ENCODE measurements around the gene TLE4. TPM values are rescaled to one million over a fixed set of nuclear protein-coding genes. Genes with fewer than 3 reads are reported as not detected.
A peak's percentile ranks its signal among the peaks of the same experiment; 100 is the strongest.

The TLE4 gene
- total and polyA plus RNA-seq, 10 of the 15 experiments (the other 5 are each of a cell fraction or from before 2014, with no cell fraction given) = 5.3 to 53.3 (median 23.3) TPM

GRCh38 chr9:79575547-79575946 is 3.8 kb downstream of the TLE4 start:
- FAIRE-seq (no peak), DNase-seq (ENCODE audit: low read depth, low spot score) (no peak), ATAC-seq (no peak)
- H2AFZ ChIP-seq (ENCODE audit: control insufficient read depth, low read depth, low read length) = no peak overlapping the region
- CTCF ChIA-PET = interaction anchor here (0.6 kb wide), 1 partner anchor 103 kb away, joined by 3 read pairs; no protein-coding TSS in a partner anchor
- no TSS peak for BruUV-seq (replicated peaks)
- no peaks in the 10 kb centered on the region for H3K27me3 ChIP-seq (replicated peaks in 1 of 2; ENCODE audit: control insufficient read depth in 2 of 2, insufficient read depth in 2 of 2, low read length in 1 of 2)
- no peak overlapping the region for H3K27ac ChIP-seq (ENCODE audit: control insufficient read depth, insufficient read depth)
- H3K79me2 ChIP-seq (ENCODE audit: control insufficient read depth, insufficient read depth, low read length) = peaks cover 13% of the 10 kb centered on the region
- SMC1A ChIA-PET (ENCODE audit: uncharacterized antibody, unreplicated experiment) = interaction anchor here (0.6 to 3.8 kb wide), 4 partner anchors 9 to 109 kb away, joined by 3 to 17 read pairs (median 6); no protein-coding TSS in a partner anchor
- no peaks in the 10 kb centered on the region for H3K9me3 ChIP-seq (replicated peaks; ENCODE audit: control insufficient read depth, insufficient read depth, low read length)
- no peaks in the 10 kb centered on the region for H4K20me1 ChIP-seq (ENCODE audit: control insufficient read depth, insufficient read depth)
- H3K9ac ChIP-seq (ENCODE audit: control insufficient read depth, insufficient read depth, low read length) = no peak overlapping the region
- H3K36me3 ChIP-seq (ENCODE audit: control insufficient read depth in 2 of 2, insufficient read depth in 2 of 2, low read length in 1 of 2) = no peaks in the 10 kb centered on the region; a peak in 2 of 4 replicates
- 48% methylated on average over 3 of the region's 3 CpGs for WGBS (ENCODE audit: insufficient coverage, insufficient replicate concordance, low lambda C conversion rate, missing lambda C conversion rate)
- no peaks in the 10 kb centered on the region for H3K4me1 ChIP-seq (ENCODE audit: control insufficient read depth, insufficient read depth, low read length)
- intact Hi-C loops (cut with micrococcal nuclease; ENCODE audit: unreplicated experiment) = loop anchor here (2.0 kb wide), 1 partner anchor 15 kb away; no protein-coding TSS in a partner anchor
- H3K4me2 ChIP-seq (ENCODE audit: control insufficient read depth, insufficient read depth) = peak overlapping the region; percentile 27; the same call in 1 of the 2 replicates
- TF ChIP-seq BMI1 (IDR thresholded peaks at IDR 0.05; ENCODE audit: borderline replicate concordance) = no peak
- POLR2A ChIA-PET = interaction anchor here (0.5 kb wide), 1 partner anchor 119 kb away, joined by 3 read pairs; no protein-coding TSS in a partner anchor
- in situ Hi-C loops (cut with MboI) = no loop called here
- H3K4me3 ChIP-seq = no peak overlapping the region
- RAD21 ChIA-PET (ENCODE audit: unreplicated experiment) = no interaction called here

DNA sequence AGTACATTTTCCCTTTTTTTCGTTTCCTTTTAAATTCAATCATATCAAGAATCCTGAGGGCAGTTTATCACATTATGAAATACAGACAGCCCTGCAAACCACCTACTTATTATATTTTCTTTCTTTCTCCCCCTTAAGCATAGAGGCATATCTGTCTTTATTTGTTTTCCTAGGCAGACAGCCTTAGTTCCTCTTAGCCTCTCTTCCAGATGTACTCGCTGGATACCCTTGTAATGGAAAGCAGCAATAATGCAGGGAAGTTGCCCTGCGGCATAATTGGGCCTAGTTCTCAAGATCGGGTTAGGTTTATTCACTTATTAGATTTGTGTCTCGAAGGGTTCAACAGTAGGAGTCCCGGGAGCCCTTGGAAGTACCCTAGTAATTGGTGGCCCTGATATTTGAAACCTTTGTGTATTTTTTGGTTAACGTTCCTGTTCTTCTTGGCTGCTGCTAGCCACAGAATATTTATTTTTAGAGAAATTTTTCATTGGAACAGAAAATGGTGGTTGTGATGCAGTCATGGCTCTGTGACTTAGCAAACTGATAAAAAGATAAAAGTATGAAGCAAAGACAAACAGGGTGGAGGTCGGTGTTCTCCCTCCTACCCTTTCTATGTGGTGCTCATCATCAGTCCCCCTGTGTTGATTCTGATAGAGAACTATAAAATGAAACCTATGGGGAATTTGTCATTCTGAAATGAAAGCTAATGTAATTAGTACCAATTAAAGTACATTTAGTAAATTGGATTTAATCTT is 6.4 kb downstream of the TLE4 start:
- BruUV-seq (replicated peaks) = no TSS peak
- Histone ChIP-seq H2AFZ (ENCODE audit: control insufficient read depth, low read depth, low read length) (no peak overlapping the region), H3K9me3 (replicated peaks; ENCODE audit: control insufficient read depth, insufficient read depth, low read length) (no peaks in the 10 kb centered on the region), H3K27ac (ENCODE audit: control insufficient read depth, insufficient read depth) (no peak overlapping the region), H3K9ac (ENCODE audit: control insufficient read depth, insufficient read depth, low read length) (no peak overlapping the region), H4K20me1 (ENCODE audit: control insufficient read depth, insufficient read depth) (no peaks in the 10 kb centered on the region; the same call in 1 of the 2 replicates), H3K4me1 (ENCODE audit: control insufficient read depth, insufficient read depth, low read length) (no peaks in the 10 kb centered on the region), H3K4me2 (ENCODE audit: control insufficient read depth, insufficient read depth) (no peak overlapping the region; the same call in 1 of the 2 replicates), H3K36me3 (ENCODE audit: control insufficient read depth in 2 of 2, insufficient read depth in 2 of 2, low read length in 1 of 2) (peaks cover 0 to 1% of the 10 kb centered on the region in 2 experiments), H3K79me2 (ENCODE audit: control insufficient read depth, insufficient read depth, low read length) (peaks cover 9% of the 10 kb centered on the region), H3K27me3 (replicated peaks in 1 of 2; ENCODE audit: control insufficient read depth in 2 of 2, insufficient read depth in 2 of 2, low read length in 1 of 2) (no peaks in the 10 kb centered on the region), H3K4me3 (0 out of 2 replicates have a peak overlapping the region, but pooled peaks have one; percentile 3)
- ChIA-PET POLR2A (interaction anchor here (0.6 to 1.4 kb wide), 2 partner anchors 9 to 169 kb away, joined by 3 read pairs; no protein-coding TSS in a partner anchor), CTCF (interaction anchor here (0.6 kb wide), 1 partner anchor 141 kb away, joined by 3 read pairs; no protein-coding TSS in a partner anchor), SMC1A (ENCODE audit: uncharacterized antibody, unreplicated experiment) (interaction anchor here (0.7 to 2.8 kb wide), 5 partner anchors 9 to 51 kb away, joined by 3 to 14 read pairs (median 5); no protein-coding TSS in a partner anchor), RAD21 (ENCODE audit: unreplicated experiment) (interaction anchor here (0.6 to 0.7 kb wide), 2 partner anchors 46 to 127 kb away, joined by 3 read pairs; no protein-coding TSS in a partner anchor)
- in situ Hi-C loops (cut with MboI) = no loop called here
- FAIRE-seq (no peak), DNase-seq (ENCODE audit: low read depth, low spot score) (no peak), ATAC-seq (no peak)
- intact Hi-C loops (cut with micrococcal nuclease; ENCODE audit: unreplicated experiment) = no loop called here
- WGBS (ENCODE audit: insufficient coverage, insufficient replicate concordance, low lambda C conversion rate, missing lambda C conversion rate) = 66% methylated on average over 8 of the region's 8 CpGs
- no peak for TF ChIP-seq ESRRA (IDR thresholded peaks at IDR 0.05; ENCODE audit: low read length)
- TF ChIP-seq SMAD5 (IDR thresholded peaks at IDR 0.05; ENCODE audit: low read depth) = no peak
- TF ChIP-seq, protein P1, sequence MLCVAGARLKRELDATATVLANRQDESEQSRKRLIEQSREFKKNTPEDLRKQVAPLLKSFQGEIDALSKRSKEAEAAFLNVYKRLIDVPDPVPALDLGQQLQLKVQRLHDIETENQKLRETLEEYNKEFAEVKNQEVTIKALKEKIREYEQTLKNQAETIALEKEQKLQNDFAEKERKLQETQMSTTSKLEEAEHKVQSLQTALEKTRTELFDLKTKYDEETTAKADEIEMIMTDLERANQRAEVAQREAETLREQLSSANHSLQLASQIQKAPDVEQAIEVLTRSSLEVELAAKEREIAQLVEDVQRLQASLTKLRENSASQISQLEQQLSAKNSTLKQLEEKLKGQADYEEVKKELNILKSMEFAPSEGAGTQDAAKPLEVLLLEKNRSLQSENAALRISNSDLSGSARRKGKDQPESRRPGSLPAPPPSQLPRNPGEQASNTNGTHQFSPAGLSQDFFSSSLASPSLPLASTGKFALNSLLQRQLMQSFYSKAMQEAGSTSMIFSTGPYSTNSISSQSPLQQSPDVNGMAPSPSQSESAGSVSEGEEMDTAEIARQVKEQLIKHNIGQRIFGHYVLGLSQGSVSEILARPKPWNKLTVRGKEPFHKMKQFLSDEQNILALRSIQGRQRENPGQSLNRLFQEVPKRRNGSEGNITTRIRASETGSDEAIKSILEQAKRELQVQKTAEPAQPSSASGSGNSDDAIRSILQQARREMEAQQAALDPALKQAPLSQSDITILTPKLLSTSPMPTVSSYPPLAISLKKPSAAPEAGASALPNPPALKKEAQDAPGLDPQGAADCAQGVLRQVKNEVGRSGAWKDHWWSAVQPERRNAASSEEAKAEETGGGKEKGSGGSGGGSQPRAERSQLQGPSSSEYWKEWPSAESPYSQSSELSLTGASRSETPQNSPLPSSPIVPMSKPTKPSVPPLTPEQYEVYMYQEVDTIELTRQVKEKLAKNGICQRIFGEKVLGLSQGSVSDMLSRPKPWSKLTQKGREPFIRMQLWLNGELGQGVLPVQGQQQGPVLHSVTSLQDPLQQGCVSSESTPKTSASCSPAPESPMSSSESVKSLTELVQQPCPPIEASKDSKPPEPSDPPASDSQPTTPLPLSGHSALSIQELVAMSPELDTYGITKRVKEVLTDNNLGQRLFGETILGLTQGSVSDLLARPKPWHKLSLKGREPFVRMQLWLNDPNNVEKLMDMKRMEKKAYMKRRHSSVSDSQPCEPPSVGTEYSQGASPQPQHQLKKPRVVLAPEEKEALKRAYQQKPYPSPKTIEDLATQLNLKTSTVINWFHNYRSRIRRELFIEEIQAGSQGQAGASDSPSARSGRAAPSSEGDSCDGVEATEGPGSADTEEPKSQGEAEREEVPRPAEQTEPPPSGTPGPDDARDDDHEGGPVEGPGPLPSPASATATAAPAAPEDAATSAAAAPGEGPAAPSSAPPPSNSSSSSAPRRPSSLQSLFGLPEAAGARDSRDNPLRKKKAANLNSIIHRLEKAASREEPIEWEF (IDR thresholded peaks at IDR 0.05; ENCODE audit: insufficient replicate concordance, low read depth, low read length) = no peak
- TF ChIP-seq MLLT1 (IDR thresholded peaks at IDR 0.05) = no peak
